Hematopoietic multipotent progenitor cell treated with erythropoietin and hydrocortisone succinate and interleukin-3 and kit ligand, for 15 days (in vitro differentiated cells): ENCODE results near the gene CCNB2.
"Not testable (repeated sequence)": the region's sequence is repeated elsewhere in the genome, so short reads cannot be mapped to it uniquely, and the experiment has no call there.

Experiments
- DNase-seq: peaks from one replicate; pipeline ENCODE4 v3.0.0-alpha.2; 2015; ENCODE audit warnings: low spot score

CCNB2 gene

DNA sequence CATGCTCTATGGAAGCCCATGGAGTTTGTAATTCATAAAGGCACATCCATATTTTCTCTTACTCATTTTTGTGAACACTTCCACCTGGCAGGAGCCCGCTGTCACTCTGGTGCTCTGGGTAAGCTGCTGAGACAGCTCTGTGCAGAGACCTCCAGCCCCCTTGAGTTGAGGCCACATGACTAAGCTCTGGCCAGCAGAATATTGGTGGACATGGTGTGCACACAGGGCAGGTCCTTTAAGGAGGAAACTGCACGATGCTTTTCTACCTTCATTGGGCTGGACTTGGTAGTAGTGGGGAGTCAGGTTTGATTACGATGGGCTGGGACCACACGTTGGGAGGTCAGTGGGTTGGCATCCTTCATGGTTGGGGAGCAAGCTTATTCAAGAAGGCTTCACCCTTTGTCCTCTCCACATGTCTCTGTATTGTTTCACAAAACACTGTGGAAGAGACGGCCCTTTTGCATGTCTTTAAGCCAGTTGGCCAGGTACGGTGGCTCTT lies 29.0 kb downstream of the CCNB2 start:
- no peak for DNase-seq

DNA sequence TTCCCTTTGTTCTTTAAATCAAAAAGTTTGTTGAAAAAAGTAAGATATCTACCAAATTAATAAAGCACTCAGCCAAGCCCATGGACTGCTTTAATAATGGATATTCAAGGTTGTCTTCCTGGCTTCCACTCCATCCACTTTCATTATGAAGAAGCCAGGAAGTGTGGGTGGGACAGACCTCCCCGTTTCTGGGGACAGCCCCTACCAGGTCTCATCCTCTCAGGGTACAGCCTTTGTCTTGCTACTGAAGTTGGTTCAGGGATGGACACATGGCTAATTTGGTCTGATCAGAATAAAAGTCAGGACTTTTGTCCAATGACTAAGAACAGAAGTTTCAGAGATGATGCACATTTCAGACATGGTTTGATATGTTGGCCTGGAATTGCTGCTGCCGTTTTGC lies 32.6 kb downstream of the CCNB2 start:
- DNase-seq = no peak

DNA sequence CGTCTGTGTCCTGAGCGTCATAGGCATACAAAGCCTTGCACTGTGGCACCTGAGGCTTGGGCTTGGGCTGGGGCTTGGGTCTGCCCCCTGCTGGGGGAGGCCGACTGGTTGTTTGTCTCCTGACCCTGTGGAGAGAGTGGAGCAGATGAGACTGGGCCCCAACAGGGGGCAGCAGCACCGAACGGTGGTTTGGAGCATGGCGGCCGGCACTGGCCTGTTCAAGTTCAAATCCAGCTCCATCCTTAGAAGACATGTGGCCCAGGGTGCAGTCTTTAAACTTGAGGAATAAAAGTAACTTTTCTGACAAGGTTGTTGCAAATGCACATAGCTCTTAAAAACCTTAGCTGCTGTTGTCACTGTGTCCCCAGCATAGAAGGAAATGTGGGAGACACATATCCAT lies 33.3 kb downstream of the CCNB2 start:
- peak; percentile 46 for DNase-seq

DNA sequence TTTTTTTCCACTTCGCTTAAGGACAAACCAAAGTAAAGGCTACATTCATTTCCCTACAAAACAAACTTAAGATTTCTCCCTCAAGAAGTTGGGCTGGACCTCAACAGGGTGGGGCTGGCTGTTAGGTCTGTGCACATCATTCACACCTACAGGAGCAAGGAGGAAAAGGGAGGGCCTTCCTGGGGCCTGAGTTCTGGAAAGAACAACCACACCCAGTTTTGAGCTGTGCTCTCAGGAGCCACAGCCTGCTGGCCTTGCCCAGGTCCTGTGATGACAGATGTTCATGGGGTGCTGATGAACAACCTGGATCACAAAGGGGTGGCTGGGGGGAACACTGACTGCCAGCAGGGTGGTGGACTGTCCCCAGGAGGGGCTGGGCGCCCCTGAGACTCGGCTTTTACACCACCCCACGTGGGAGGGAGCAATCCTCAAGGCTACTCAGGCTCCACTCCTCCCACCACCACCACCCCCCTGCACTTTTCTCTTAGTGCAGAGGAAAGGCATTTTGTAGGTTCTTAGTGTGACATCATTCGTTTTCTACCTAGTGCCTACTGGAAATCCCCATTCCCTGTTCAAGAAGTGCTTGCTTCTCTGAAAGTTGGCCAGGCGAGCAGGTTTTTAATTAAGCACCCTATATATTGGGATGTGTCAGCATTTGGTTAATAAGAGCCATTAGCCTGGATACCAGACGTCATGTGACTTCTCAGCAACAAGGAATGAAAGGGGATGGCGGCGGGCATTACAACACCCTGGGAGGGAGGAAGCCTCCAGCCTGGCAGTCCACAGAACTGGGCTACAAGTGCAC lies 35.7 kb downstream of the CCNB2 start:
- DNase-seq = no peak

DNA sequence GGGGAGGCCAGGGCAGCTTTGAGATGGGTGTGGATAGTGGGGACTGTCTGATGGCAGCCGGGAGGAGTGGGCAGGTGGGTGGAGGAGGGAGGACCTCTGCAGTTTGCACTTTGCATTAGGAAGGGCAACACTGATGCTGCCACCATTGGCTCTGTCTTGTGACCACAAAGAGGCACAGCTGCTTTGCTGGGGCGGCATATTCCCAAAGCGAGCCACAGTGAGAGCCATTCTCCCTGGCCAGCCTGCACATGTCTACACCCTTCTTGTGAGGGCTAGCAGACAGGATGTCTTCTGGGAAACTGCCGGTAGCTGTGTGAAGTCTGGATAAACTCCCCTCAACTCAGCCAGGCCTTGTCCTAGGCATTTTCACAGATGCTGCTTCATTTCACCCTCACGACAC lies 38.3 kb downstream of the CCNB2 start:
- DNase-seq = no peak

DNA sequence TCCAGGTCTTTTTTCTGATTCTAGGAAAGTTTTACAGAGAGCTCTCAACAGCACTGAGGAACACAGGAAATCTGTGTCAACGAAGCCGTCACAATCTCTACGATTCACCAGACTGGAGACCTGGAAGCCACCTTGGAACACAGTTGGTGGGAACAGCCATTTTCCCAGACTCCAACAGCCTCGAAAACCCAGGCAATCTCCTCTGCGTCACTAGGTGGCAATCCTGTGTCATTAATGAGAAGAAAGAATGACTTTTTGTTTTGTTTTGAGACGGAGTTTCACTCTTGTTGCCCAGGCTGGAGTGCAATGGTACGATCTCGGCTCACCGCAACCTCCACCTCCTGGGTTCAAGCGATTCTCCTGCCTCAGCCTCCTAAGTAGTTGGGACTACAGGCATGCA lies 39.6 kb downstream of the CCNB2 start:
- not testable (repeated sequence) for DNase-seq

DNA sequence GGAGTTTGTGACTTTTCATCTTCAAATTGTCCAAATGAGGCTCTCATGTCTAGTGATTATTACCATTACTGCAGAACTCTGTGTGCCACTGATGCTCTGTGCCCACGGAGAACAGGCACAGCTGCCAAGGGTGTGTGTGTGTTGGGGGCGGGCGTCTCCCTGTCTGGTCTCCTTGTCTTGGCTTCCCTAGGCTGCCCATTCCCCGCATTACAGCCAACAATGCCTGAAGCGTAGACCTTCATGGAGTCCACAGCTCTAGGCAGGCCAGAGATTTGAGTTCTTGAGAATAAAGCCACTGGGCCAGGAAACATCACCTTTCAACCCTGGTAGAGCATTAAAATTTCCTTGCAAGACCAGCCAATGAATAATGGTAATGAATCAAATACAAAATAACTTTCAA lies 42.7 kb downstream of the CCNB2 start:
- no peak for DNase-seq

DNA sequence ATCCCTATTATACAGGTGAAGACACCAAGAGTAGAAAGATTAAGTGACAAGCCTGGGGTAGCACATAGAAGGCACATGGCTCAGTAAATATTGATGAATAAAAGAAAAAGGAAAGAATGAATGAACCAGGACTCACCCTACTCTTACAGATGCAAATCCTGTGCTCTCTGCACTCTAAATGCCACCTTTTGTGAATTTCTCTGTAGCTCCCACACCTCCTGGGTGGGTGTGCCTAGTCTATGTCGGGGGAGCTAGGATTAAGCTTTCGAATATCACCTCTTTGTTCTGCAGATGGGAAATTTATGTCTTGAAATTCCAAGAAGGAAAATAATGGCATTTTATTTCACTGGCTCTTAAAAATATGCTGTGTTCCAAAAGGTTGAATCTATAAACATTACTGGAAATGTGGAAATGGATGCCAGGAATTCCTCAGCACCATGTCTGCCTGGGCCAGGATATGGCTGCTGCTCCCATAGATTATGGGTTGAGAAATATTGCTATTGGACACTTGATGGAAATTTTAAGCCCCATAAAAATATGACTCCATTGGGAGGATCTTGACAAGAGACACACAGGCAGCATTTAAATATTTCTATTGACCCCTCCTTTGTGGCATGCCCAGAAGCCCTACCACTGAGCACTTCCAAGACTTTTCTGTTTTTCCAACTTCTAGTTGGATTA lies 43.3 kb downstream of the CCNB2 start:
- DNase-seq = no peak

DNA sequence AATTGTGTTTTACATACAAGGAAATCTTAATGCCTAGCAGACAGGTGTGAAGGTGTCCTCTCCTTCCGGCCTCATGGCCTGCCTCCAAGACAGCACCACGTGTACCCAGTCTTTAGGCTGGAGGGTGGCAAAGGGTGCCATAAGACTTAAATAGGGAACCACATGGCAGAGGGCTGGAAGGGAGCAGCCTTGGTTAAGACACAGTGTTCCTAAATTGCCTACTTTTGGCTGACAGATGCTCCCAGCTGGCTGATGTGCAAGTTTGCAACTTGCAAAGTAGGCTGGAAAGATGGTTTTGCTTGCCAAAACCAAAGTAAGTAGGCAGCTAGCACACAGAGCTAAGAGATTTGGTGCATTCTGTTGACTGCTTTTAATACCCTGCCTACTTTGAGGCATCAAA lies 45.2 kb downstream of the CCNB2 start:
- DNase-seq = no peak

DNA sequence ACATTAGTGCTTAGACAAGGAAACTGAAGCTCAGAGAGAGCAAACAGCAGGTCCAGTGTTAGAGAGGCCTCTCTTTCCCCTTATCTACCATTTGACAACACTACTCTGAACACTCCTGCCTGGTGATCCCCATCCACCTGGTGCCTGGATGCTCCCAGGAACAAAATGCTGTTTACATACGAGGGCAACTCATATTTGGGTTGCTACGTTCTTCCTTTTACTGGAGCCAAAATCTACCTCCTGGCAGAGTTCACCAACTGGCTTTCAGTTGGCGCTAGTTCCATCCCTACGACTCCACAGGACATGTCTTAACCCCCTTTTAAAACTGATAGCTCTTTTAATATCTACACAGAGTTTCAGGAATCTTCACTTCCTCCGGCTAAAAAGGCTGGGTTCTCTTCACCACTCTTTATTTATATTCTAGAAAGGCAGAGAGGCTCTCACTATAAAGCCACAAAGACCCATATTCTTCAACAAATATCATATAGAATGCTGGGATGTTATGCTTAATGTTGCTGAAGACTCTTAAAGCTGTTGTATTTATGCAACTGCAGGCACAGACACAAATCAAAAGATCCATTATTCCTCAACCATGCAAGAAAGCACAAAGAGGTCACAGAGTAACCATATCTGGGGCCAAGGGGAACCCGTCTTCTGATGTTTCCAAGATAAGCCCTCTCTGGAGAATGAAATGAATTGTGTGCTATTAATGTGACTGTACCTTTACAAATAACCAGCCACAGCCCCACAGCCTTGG lies 47.9 kb downstream of the CCNB2 start:
- no peak for DNase-seq

DNA sequence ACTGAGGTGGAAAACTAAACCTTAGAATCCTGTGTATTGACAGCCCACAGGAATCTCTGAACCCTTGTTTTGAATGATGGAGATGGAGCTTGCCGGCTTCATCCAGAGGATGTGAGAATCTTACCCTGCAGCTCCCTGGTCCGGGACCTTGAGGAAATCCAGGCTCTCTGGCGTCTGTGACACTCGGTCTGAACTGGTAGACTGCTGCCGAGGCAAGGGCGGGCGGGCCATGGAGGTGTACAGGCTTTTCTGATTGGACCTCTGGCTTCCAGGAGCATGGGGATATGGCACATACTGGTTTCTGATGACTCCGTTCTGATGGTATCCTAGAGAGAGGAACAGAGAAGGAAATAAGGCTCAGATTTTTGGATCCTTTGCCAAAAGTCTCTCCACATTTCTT lies 48.5 kb downstream of the CCNB2 start:
- no peak for DNase-seq

DNA sequence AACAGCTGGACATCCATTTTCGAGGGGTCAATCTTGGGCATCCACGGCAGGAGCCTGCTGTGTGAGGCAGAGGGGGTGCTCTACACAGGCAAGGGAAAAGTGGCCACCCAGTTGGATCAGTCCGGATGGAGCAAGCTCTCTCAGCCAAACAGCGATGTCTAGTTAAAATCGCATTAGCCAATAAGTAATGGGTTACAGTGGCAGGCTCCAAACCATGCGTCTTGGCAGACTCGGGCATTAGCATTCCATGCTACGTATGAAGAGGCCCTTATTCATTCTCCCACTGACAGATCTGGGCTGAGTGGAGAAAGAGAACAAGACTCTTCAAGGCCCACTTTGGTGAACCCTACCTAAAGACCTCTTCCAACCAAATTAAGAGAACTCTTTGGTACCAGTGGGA lies 49.3 kb downstream of the CCNB2 start:
- DNase-seq = no peak

DNA sequence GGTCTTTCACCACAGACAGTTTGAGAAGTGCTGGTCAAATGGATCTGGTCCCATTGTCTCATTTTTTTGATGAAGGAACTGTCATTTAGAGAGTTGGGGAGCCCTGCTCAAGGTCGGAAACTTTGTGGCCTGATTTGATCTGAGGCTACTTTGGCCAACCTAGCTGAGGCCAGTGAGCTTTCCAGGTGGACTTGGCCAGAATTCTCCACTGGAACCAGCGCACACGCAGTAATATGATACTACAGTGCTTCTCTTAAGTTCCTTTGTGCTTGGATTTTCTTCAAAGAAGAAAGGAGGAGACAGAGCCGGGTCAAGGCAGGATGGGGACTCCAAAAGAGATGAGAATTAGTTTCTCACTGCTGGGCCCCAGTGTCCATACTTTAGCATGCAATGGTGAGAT lies 50.5 kb downstream of the CCNB2 start:
- no peak for DNase-seq

DNA sequence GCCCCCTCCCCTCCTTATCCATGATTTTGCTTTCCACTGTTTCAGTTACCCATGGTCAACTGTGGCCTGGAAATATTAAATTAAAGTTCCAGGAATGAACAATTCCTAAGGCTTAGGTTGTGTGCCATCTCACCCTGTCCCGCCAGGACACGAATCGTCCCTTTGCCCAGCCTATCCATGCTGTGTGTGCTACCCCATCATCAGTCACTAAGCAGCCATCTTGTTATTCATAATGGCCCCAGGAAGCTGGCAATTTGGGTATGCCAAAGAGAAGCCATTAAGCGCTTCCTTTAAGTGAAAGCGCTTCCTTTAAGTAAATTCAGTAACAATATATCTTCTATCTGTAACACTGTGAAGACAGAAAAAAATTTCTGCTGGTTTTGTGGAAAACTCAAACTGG lies 52.5 kb downstream of the CCNB2 start:
- DNase-seq = no peak

DNA sequence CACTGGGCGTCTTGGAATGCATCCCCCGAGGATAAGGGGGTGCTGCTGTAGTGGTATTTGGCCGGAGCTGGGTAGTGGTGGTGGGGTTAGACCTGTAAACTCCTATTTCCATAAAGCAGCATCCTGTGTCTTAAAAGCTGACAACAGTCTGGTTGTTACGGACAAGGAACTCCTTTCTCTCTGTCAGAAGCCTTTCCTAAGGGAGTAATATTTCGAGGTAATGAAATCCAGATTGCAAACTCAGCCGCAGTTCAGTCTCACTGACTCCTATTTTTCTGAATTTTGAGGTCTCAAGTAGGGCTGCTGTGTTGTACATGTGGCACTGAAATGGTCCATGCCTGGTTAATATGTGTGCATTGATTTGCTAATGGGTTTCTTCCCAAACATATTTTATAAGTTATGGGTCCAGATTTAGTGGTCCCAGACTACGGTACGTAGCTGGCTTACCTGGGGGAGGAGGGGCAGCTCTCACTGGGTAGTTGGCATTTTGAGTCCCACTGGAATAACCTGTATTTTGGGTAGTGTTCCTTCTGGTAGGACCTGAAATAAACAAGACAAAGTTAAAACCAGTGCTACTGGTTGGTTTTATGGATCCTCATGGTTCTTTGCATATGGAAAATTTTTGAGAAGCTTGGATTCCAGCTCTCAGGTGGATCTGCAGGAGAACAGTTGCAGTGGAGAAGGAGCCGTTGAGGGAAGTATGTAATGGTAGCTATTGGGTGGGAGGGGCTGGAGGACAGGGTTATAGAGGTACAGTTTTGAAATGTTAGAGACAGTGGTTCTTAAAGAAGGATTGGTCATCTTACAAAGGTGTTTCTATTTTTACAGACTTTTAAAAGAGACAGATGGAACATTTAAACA lies 53.1 kb downstream of the CCNB2 start:
- no peak for DNase-seq

DNA sequence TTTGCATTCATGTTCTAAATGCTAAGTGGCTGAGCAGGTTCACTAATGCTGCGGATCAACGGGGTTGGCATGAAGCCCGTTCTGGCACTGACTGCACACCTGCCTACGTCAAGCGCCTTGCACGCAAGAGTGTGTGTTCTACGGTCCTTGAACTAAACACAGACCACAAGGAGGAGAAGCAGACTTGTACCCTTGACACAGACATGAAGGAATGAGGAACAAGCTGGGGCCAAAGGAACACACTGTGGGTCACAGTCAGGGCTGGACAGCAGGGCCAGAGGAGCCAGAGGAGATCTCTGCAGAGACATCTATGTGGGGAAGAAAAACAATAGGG lies 53.7 kb downstream of the CCNB2 start:
- DNase-seq = no peak

DNA sequence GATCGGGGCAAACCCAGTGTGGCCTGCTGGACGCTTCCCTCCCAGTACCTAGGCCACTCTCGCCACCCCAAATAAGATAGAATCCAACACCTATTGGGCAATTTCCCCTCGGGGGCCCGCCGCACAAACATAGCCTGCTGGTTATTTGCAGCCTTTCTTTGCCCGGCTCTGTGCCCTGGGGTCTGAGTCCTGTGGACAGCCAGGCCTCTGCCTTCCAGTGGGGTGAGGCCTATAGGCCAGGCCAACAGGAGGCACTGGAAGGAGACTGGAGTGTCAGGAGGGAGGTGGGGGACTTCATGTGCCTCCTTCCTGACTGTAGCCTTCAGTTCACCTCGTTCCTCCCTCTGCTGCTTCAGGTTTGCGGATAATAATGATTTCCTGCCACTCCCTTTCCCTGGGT lies 54.3 kb downstream of the CCNB2 start:
- DNase-seq = no peak

DNA sequence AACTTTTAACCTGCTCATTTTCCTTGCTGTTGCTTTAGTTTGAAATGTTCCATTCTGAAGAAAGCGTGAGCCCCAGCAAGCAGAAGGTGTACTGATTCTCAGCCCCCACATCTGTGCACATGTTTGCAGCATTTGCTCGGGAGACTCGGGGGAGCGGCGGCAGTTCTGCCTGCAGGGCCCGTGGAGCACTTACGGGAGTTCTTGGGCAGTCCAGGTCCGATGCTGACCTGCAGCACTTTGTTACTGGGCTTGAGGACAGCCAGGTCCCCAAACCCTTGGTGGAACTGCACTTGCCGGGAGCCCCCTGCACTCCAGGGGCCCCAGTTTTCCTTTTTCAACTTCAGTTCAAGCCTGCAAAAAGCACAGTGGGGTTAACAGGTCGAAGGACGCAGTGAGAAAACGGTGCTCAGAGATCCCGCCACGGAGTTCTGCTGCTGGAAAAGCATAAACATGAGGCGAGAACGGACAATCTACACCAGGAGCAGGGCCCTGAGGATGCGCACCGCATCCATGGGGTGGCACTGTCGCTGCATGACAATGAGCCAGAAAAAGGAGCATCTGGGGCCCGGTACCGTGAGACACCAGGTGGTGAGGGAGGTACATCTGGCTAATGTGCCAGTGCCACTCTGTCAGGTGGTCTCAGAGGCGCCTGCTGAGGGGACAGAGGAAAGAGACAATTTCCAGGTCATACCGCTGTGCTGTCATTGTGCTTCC lies 56.1 kb downstream of the CCNB2 start:
- no peak for DNase-seq

DNA sequence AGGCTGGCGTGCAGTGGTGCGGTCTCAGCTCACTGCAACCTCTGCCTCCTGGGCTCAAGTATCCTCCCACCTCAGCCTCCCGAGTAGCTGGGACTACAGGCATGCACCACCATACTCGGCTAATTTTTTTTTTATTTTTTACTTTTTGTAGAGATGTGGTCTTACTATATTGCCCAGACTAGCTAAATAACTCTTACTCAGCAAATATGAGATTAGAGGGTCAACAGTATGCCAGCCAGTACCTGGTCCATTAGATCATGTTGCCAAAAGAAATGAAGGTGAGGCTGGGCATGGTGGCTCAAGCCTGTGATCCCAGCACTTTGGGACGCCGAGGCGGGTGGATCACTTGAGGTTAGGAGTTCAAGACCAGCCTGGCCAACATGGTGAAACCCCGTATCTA lies 57.1 kb downstream of the CCNB2 start:
- DNase-seq = not testable (repeated sequence)

DNA sequence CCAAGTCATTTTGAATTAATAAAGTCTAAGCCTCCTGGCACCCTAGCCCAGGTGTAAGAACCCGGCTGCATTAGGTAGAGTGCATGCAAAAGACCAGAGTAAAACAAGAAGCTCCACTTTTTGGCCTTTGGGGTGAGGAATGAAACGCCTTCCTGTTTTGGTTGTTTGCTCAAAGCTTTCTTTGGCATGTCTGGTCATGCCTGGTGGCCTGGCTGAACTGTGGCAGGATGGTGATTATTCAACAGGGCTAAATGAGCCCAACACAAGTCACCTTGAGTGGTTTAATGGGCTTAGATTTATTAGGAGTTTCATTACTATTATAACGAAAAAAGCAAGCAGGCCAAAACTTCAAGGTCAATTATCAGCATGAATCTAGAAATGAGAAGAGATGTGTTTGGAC lies 60.8 kb downstream of the CCNB2 start:
- no peak for DNase-seq

DNA sequence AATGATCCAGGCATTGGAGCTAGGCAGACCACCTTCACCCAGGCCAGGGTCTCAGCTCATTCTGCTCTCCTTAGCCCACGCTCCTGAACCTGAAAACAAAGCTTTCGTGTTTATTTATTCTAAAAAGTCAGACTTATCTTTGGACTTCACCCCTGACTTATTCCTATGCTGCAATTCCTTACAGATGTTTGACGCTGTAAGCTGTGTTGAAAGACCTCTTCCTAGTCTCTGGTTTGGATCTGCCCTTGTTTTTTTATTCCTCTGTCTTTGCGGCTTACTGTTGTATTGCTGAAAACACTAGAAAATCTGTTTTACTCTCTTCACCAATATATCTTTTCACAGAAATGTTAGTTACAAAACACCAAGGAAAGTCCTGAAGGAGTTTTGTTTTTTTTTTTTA lies 61.2 kb downstream of the CCNB2 start:
- no peak for DNase-seq
